GM12878 (cell line): Measurements from ENCODE around the gene RAD51B. TPM values are rescaled to one million over a fixed set of nuclear protein-coding genes. Genes with fewer than 3 reads are reported as not detected.

Experiments
- ATAC-seq: fragments of 200-7000 bp; cut with Tn5 transposase; 3 replicates; pipeline ENCODE4 v1.9.1; 2020; ENCODE audit warnings: mild to moderate bottlenecking, moderate library complexity
- BruUV-seq: library from RNA; stranded (reverse); fragments of 400-500 nt; replicated peaks from 2 replicates; lab custom pipeline; 2021; lab: Mats Ljungman, UMichigan
- CTCF ChIA-PET: fragments of 300-600 bp; sonication (Branson Sonifier 250); formaldehyde crosslinking; extraction: SDS; loops from one replicate; lab custom pipeline; 2021; ENCODE audit warnings: inconsistent platforms; lab: Yijun Ruan, JAX
- POLR2A ChIA-PET: fragments of 350-600 bp; formaldehyde crosslinking; extraction: SDS; loops from one replicate; lab custom pipeline; 2021; ENCODE audit warnings: inconsistent platforms; lab: Charles Lee
- RAD21 ChIA-PET: fragments of 300-600 bp; sonication (Branson Sonifier 250); formaldehyde crosslinking; loops from one replicate; lab custom pipeline; 2023; ENCODE audit warnings: antibody characterized with exemption; ENCODE audit not compliant: unreplicated experiment; lab: Charles Lee
- SMC1A ChIA-PET: fragments of 300-600 bp; sonication (Branson Sonifier 250); formaldehyde crosslinking; loops from one replicate; lab custom pipeline; 2023; ENCODE audit not compliant: unreplicated experiment, uncharacterized antibody; lab: Charles Lee
- DNase-seq: peaks from one replicate; pipeline ENCODE4 v3.0.0-alpha.2; 2011; ENCODE audit warnings: low read depth, low spot score
- FAIRE-seq: peaks from 3 replicates; lab custom pipeline; 2011; peaks lifted over from hg19 to GRCh38; lab: Jason Lieb, UNC
- H2AFZ ChIP-seq: 2 replicates; pipeline ENCODE4 v1.6.0; 2011; ENCODE audit warnings: low read depth, low read length, control low read depth; ENCODE audit not compliant: control insufficient read depth
- H3K27ac ChIP-seq: 2 replicates; pipeline ENCODE4 v1.5.1; 2011; ENCODE audit warnings: control low read depth; ENCODE audit not compliant: control insufficient read depth, insufficient read depth
- H3K27me3 ChIP-seq, 2 experiments: replicated peaks in 1 of 2; 2 replicates each; pipeline versions ENCODE4 v1.6.0 to v1.6.1; 2011; ENCODE audit warnings: low read length in 1 of 2; ENCODE audit not compliant: control insufficient read depth in 2 of 2, insufficient read depth in 2 of 2
- H3K36me3 ChIP-seq, 2 experiments: 2 replicates each; pipeline ENCODE4 v1.5.1; 2011; ENCODE audit warnings: low read length in 1 of 2; ENCODE audit not compliant: control insufficient read depth in 2 of 2, insufficient read depth in 2 of 2
- H3K4me1 ChIP-seq: 2 replicates; pipeline ENCODE4 v1.6.1; 2011; ENCODE audit warnings: mild to moderate bottlenecking, low read length, moderate library complexity, mixed read lengths; ENCODE audit not compliant: control insufficient read depth, insufficient read depth
- H3K4me2 ChIP-seq: 2 replicates; pipeline ENCODE4 v1.6.0; 2011; ENCODE audit warnings: control low read depth; ENCODE audit not compliant: control insufficient read depth, insufficient read depth
- H3K4me3 ChIP-seq: fragments of 200-600 bp; sonication (generic); 2 replicates; pipeline ENCODE4 v1.5.1; 2016
- H3K79me2 ChIP-seq: 2 replicates; pipeline ENCODE4 v1.6.0; 2011; ENCODE audit warnings: low read length; ENCODE audit not compliant: control insufficient read depth, insufficient read depth
- H3K9ac ChIP-seq: 2 replicates; pipeline ENCODE4 v1.8.0; 2011; ENCODE audit warnings: low read length, control low read depth, mixed read lengths; ENCODE audit not compliant: control insufficient read depth, insufficient read depth
- H3K9me3 ChIP-seq: replicated peaks from 3 replicates; pipeline ENCODE4 v1.5.1; 2011; ENCODE audit warnings: mild to moderate bottlenecking, low read length; ENCODE audit not compliant: control insufficient read depth, insufficient read depth
- H4K20me1 ChIP-seq: 2 replicates; pipeline ENCODE4 v1.6.0; 2011; ENCODE audit not compliant: control insufficient read depth, insufficient read depth
- GATAD2B ChIP-seq: fragments of 450-650 bp; conservative IDR thresholded peaks from 2 replicates; pipeline ENCODE4 v1.6.1; 2017; ENCODE audit warnings: low read depth, mild to moderate bottlenecking, moderate library complexity
- HSF1 ChIP-seq: fragments of 150-350 bp; IDR thresholded peaks from 2 replicates; pipeline ENCODE4 v1.6.1; 2014; ENCODE audit warnings: mild to moderate bottlenecking, low read depth, low read length
- JUNB ChIP-seq: IDR thresholded peaks from 2 replicates; pipeline ENCODE4 v1.6.1; 2016; ENCODE audit warnings: antibody characterized with exemption, mild to moderate bottlenecking
- MTA2 ChIP-seq: fragments of 450-650 bp; IDR thresholded peaks from 2 replicates; pipeline ENCODE4 v1.6.1; 2016; ENCODE audit warnings: low read depth, mild to moderate bottlenecking, moderate library complexity
- MTA3 ChIP-seq: IDR thresholded peaks from 2 replicates; pipeline ENCODE4 v1.6.1; 2012; ENCODE audit warnings: low read length, inconsistent platforms, borderline replicate concordance
- NR2F1 ChIP-seq: fragments of 450-650 bp; conservative IDR thresholded peaks from 2 replicates; pipeline ENCODE4 v1.6.1; 2017; ENCODE audit warnings: mild to moderate bottlenecking
- RAD51 ChIP-seq: fragments of 450-650 bp; IDR thresholded peaks from 2 replicates; pipeline ENCODE4 v1.6.1; 2016; ENCODE audit warnings: moderate library complexity, mild to moderate bottlenecking, inconsistent platforms
- RB1 ChIP-seq: fragments of 450-650 bp; formaldehyde crosslinking; IDR thresholded peaks from 2 replicates; pipeline ENCODE4 v1.6.1; 2017; ENCODE audit warnings: mild to moderate bottlenecking, borderline replicate concordance
- RUNX3 ChIP-seq: IDR thresholded peaks from 2 replicates; pipeline ENCODE4 v1.6.1; 2012; ENCODE audit warnings: low read length, inconsistent platforms
- SPI1 ChIP-seq: IDR thresholded peaks from 2 replicates; pipeline ENCODE4 v1.6.1; 2011; ENCODE audit warnings: low read depth, mild to moderate bottlenecking, low read length, moderate library complexity, borderline replicate concordance; ENCODE audit not compliant: insufficient read depth
- TCF3 ChIP-seq: IDR thresholded peaks from 2 replicates; pipeline ENCODE4 v1.6.1; 2012; ENCODE audit warnings: low read depth, mild to moderate bottlenecking, low read length, borderline replicate concordance; ENCODE audit not compliant: insufficient read depth
- in situ Hi-C: fragments of 300-500 bp; cut with MboI; formaldehyde crosslinking; loops from 9 replicates; pipeline ENCODE4 v1.14.3; 2018; ENCODE audit warnings: mixed read lengths
- intact Hi-C: fragments of 100-400 bp; cut with micrococcal nuclease; formaldehyde crosslinking; loops from one replicate; pipeline ENCODE4 v1.14.2; 2022; ENCODE audit not compliant: unreplicated experiment
- polyA plus RNA-seq, 11 experiments: library from polyadenylated mRNA; depleted of rRNA in 4 of 11; unstranded in 6 of 11; stranded (reverse) in 5 of 11; fragments of >200 nt; fragmentation: Nextera tagmentation in 4 of 11; fragmentation: Illumina TruSeq in 1 of 11; extraction: Ambion mirVana in 4 of 11; extraction: Trizol in 1 of 11; gene quantifications; 1 replicate in 1 of 11; 2 replicates in 10 of 11; pipeline versions ENCODE4 v1.2.1 to v1.2.3, GENCODE V29; 2011 to 2016; ENCODE audit warnings: inconsistent platforms in 2 of 11, missing spikeins in 2 of 11, low read depth in 1 of 11
- total RNA-seq, 4 experiments: library from RNA; depleted of rRNA in 3 of 4; stranded (reverse); fragments of >200 nt in 3 of 4; fragmentation: Illumina TruSeq in 1 of 4; extraction: Trizol in 1 of 4; gene quantifications; 2 replicates each; pipeline versions ENCODE4 v1.2.1 to v1.2.3, GENCODE V29; 2013 to 2021
- TF ChIP-seq, protein P1 (sequence below): fragments of 450-650 bp; IDR thresholded peaks from 2 replicates; pipeline ENCODE4 v1.6.1; 2016; ENCODE audit warnings: mild to moderate bottlenecking
- TF ChIP-seq, protein P2 (sequence below): fragments of 450-650 bp; formaldehyde crosslinking; IDR thresholded peaks from 2 replicates; pipeline ENCODE4 v1.4.0; 2022; ENCODE audit warnings: mild to moderate bottlenecking, moderate library complexity

Gene RAD51B
- total and polyA plus RNA-seq, 10 of the 15 experiments (the other 5 are each of a cell fraction or from before 2014, with no cell fraction given) = 9.8 to 26.8 (median 21.3) TPM

DNA sequence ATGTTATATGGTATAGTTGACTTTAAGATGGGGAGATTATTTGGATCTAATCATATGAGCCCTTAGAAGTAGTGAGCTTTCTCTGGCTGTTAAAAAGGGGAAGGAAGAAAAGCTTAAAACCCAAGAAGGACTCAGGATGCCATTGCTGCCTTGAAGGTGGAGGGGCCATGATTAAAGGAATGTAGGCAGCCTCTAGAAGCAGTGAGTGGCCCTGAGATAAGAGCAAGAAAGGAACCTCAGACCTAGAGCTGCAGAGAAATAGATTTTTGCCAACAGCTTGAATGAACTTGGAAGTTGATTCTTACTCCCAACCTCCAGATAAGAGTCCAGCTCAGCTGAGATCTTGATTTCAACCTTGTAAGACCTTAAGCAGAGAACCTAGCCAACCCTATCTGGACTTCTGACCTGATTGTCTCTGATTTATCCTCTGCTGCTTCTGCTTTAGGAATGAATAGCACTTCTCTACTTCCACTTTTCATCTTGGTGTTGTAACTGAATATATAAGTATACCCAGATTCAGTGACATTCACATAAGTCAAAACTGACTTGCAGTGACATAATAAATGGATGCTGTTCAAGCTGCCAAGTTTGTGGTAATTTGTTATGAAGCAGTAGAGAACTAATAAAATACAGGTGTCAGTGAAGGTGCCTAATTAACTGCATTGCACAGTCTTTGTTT is 33.5 kb downstream of the RAD51B start:
- TF ChIP-seq, protein P1, sequence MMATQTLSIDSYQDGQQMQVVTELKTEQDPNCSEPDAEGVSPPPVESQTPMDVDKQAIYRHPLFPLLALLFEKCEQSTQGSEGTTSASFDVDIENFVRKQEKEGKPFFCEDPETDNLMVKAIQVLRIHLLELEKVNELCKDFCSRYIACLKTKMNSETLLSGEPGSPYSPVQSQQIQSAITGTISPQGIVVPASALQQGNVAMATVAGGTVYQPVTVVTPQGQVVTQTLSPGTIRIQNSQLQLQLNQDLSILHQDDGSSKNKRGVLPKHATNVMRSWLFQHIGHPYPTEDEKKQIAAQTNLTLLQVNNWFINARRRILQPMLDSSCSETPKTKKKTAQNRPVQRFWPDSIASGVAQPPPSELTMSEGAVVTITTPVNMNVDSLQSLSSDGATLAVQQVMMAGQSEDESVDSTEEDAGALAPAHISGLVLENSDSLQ = 0 out of 2 replicates have a peak, but pooled peaks have one; percentile 23
- TF ChIP-seq RUNX3 (peak; percentile 21; the same call in 1 of the 2 replicates), MTA3 (no peak), RAD51 (no peak), RB1 (no peak), HSF1 (no peak), GATAD2B (no peak), NR2F1 (0 out of 2 replicates have a peak, but pooled peaks have one; percentile 31), SPI1 (peak; percentile 38; the same call in 1 of the 2 replicates), TCF3 (no peak), JUNB (peak; percentile 50), MTA2 (peak; percentile 42; the same call in 1 of the 2 replicates)
- TF ChIP-seq, protein P2, sequence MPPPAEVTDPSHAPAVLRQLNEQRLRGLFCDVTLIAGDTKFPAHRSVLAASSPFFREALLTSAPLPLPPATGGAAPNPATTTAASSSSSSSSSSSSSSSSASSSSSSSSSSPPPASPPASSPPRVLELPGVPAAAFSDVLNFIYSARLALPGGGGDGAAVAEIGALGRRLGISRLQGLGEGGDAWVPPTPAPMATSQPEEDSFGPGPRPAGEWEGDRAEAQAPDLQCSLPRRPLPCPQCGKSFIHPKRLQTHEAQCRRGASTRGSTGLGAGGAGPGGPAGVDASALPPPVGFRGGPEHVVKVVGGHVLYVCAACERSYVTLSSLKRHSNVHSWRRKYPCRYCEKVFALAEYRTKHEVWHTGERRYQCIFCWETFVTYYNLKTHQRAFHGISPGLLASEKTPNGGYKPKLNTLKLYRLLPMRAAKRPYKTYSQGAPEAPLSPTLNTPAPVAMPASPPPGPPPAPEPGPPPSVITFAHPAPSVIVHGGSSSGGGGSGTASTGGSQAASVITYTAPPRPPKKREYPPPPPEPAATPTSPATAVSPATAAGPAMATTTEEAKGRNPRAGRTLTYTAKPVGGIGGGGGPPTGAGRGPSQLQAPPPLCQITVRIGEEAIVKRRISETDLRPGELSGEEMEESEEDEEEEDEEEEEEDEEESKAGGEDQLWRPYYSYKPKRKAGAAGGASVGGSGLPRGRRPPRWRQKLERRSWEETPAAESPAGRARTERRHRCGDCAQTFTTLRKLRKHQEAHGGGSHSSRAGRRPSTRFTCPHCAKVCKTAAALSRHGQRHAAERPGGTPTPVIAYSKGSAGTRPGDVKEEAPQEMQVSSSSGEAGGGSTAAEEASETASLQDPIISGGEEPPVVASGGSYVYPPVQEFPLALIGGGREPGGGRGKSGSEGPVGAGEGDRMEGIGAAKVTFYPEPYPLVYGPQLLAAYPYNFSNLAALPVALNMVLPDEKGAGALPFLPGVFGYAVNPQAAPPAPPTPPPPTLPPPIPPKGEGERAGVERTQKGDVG = no peak
- RAD21 ChIA-PET = interaction anchor here (0.9 kb wide), 1 partner anchor 28 kb away, joined by 4 read pairs; no protein-coding TSS in a partner anchor
- POLR2A ChIA-PET = interaction anchor here (1.1 kb wide), 1 partner anchor 14 kb away, joined by 3 read pairs; no protein-coding TSS in a partner anchor
- Histone ChIP-seq H4K20me1 (no peaks in the 10 kb centered on the region), H3K27ac (peak overlapping the region; percentile 50), H3K27me3 (no peaks in the 10 kb centered on the region), H3K4me1 (peaks cover 10% of the 10 kb centered on the region), H3K4me2 (peak overlapping the region; percentile 11; the same call in 1 of the 2 replicates), H3K9me3 (no peaks in the 10 kb centered on the region; the same call in 2 of the 3 replicates), H3K36me3 (no peaks in the 10 kb centered on the region), H3K79me2 (no peaks in the 10 kb centered on the region), H2AFZ (no peak overlapping the region), H3K4me3 (no peak overlapping the region), H3K9ac (no peak overlapping the region)
- intact Hi-C loops = no loop called here
- no peak for FAIRE-seq
- CTCF ChIA-PET = interaction anchor here (1.4 to 2.2 kb wide), 2 partner anchors 15 to 30 kb away, joined by 7 to 14 read pairs; no protein-coding TSS in a partner anchor
- ATAC-seq = peak; percentile 80
- SMC1A ChIA-PET = no interaction called here
- no TSS peak for BruUV-seq
- DNase-seq = peak; percentile 13
- in situ Hi-C loops = no loop called here
